PFSK-1 (cell line): ENCODE measurements around the gene ZIC1.

Source experiments
- FOXP2 ChIP-seq: optimal IDR thresholded peaks from 2 replicates; pipeline ENCODE3; 2011; ENCODE audit warnings: borderline replicate concordance, control low read depth, inconsistent platforms; ENCODE audit not compliant: insufficient read depth; ENCODE audit errors: extremely low read length, extremely low read depth
- POLR2AphosphoS5 ChIP-seq: IDR thresholded peaks from 2 replicates; pipeline ENCODE4 v1.6.1; 2012; ENCODE audit warnings: low read depth, mild to moderate bottlenecking, control low read depth, low read length, moderate library complexity
- REST ChIP-seq, 2 experiments: IDR thresholded peaks; 2 replicates each; pipeline versions ENCODE4 v1.6.1 to v1.8.0; 2011 to 2012; ENCODE audit warnings: low read depth in 2 of 2, low read length in 2 of 2, control low read depth in 1 of 2, inconsistent platforms in 1 of 2, mild to moderate bottlenecking in 1 of 2, moderate library complexity in 1 of 2; ENCODE audit not compliant: insufficient read depth in 1 of 2
- SIN3A ChIP-seq: IDR thresholded peaks from 2 replicates; pipeline ENCODE4 v1.6.1; 2012; ENCODE audit warnings: mild to moderate bottlenecking, low read length, moderate library complexity, borderline replicate concordance; ENCODE audit not compliant: insufficient read depth
- TAF1 ChIP-seq: IDR thresholded peaks from 2 replicates; pipeline ENCODE4 v1.6.1; 2012; ENCODE audit warnings: low read length, control low read depth, borderline replicate concordance; ENCODE audit not compliant: insufficient read depth

ZIC1 gene

GRCh38 chr3:147387885-147388699 is 21.1 kb upstream of the ZIC1 start:
- TF ChIP-seq TAF1 (no peak), REST (IDR thresholded peaks at IDR 0.05; ENCODE audit: insufficient read depth in 1 of 2, low read depth in 2 of 2, low read length in 2 of 2) (no peak), FOXP2 (no peak), SIN3A (no peak), POLR2AphosphoS5 (no peak)

GRCh38 chr3:147388700-147389580 is 20.2 kb upstream of the ZIC1 start:
- TF ChIP-seq SIN3A (no peak), REST (IDR thresholded peaks at IDR 0.05; ENCODE audit: insufficient read depth in 1 of 2, low read depth in 2 of 2, low read length in 2 of 2) (no peak), TAF1 (no peak), FOXP2 (no peak)

GRCh38 chr3:147389717-147390116 is 19.4 kb upstream of the ZIC1 start:
- TF ChIP-seq SIN3A (no peak), TAF1 (no peak), POLR2AphosphoS5 (no peak), FOXP2 (no peak), REST (IDR thresholded peaks at IDR 0.05; ENCODE audit: insufficient read depth in 1 of 2, low read depth in 2 of 2, low read length in 2 of 2) (no peak)

- TF ChIP-seq SIN3A = no peak
- TF ChIP-seq POLR2AphosphoS5 = no peak
- no peak for TF ChIP-seq FOXP2
- no peak for TF ChIP-seq TAF1
- no peak for TF ChIP-seq REST (IDR thresholded peaks at IDR 0.05; ENCODE audit: insufficient read depth in 1 of 2, low read depth in 2 of 2, low read length in 2 of 2)
These were observed 18.3 kb upstream of the ZIC1 start for GRCh38 chr3:147390589-147391569.
